Inflammatory macrophage (primary cell): ENCODE measurements around the gene NRP1.

Experiments used
- DNase-seq, 2 donors: peaks; one replicate each; pipeline ENCODE4 v3.0.0-alpha.2; 2020 to 2022

NRP1 gene

GRCh38 chr10:33290321-33291052 lies 44.0 kb downstream of the NRP1 start:
- DNase-seq, result no peak

- DNase-seq, result no peak
Measured at GRCh38 chr10:33289776-33290175, 44.7 kb downstream of the NRP1 start.

- no peak for DNase-seq
Measured at GRCh38 chr10:33288127-33288526, 46.3 kb downstream of the NRP1 start.

- DNase-seq, result no peak
Measured at GRCh38 chr10:33287112-33287511, 47.4 kb downstream of the NRP1 start.

GRCh38 chr10:33286157-33286934 lies 48.1 kb downstream of the NRP1 start:
- peak; percentile 20 to 45 for DNase-seq

- DNase-seq, result no peak
Measured at GRCh38 chr10:33284945-33285344, 49.5 kb downstream of the NRP1 start.

GRCh38 chr10:33279811-33280602 lies 54.5 kb downstream of the NRP1 start:
- DNase-seq, result no peak

GRCh38 chr10:33279276-33279675 lies 55.2 kb downstream of the NRP1 start:
- no peak for DNase-seq

GRCh38 chr10:33278198-33278597 lies 56.3 kb downstream of the NRP1 start:
- DNase-seq, result no peak

GRCh38 chr10:33277135-33277536 lies 57.3 kb downstream of the NRP1 start:
- no peak for DNase-seq

GRCh38 chr10:33276282-33276923 lies 58.1 kb downstream of the NRP1 start:
- no peak for DNase-seq

GRCh38 chr10:33274096-33274785 lies 60.2 kb downstream of the NRP1 start:
- DNase-seq, result no peak

GRCh38 chr10:33273295-33274002 lies 61.0 kb downstream of the NRP1 start:
- no peak for DNase-seq

- DNase-seq, result no peak
Measured at GRCh38 chr10:33272635-33273034, 61.8 kb downstream of the NRP1 start.

- DNase-seq, result no peak
Measured at GRCh38 chr10:33271969-33272583, 62.4 kb downstream of the NRP1 start.

GRCh38 chr10:33270971-33271370 lies 63.5 kb downstream of the NRP1 start:
- DNase-seq, result no peak

GRCh38 chr10:33267708-33268107 lies 66.8 kb downstream of the NRP1 start:
- DNase-seq, result no peak

GRCh38 chr10:33265621-33266020 lies 68.8 kb downstream of the NRP1 start:
- DNase-seq, result no peak

- no peak for DNase-seq
Measured at GRCh38 chr10:33263453-33263852, 71.0 kb downstream of the NRP1 start.

- no peak for DNase-seq
Measured at GRCh38 chr10:33262871-33263270, 71.6 kb downstream of the NRP1 start.
